HCT116 (cell line): ENCODE data around the gene PTX3. TPM values are rescaled to one million over a fixed set of nuclear protein-coding genes. Genes with fewer than 3 reads are reported as not detected.

ENCODE experiments used
- ATAC-seq: fragments of 200-7000 bp; cut with Tn5 transposase; 2 replicates; pipeline ENCODE4 v1.9.1; 2020; ENCODE audit warnings: mild to moderate bottlenecking, moderate library complexity
- BruUV-seq: library from RNA; stranded (reverse); fragments of 400-500 nt; replicated peaks from 2 replicates; lab custom pipeline; 2021; lab: Mats Ljungman, UMichigan
- CTCF ChIA-PET: fragments of 300-600 bp; sonication (Branson Sonifier 250); formaldehyde crosslinking; loops from one replicate; lab custom pipeline; 2021; ENCODE audit warnings: antibody characterized with exemption; lab: Charles Lee
- POLR2A ChIA-PET: fragments of 300-600, 350-600 bp; sonication (Branson Sonifier 250); formaldehyde crosslinking; loops from one replicate; lab custom pipeline; 2021; ENCODE audit warnings: antibody characterized with exemption; lab: Charles Lee
- RAD21 ChIA-PET, 2 experiments: fragments of 300-600 bp; sonication (Branson Sonifier 250); formaldehyde crosslinking; loops; one replicate each; lab custom pipeline; 2023; ENCODE audit warnings: low total read pairs in 2 of 2; ENCODE audit not compliant: uncharacterized antibody in 2 of 2, unreplicated experiment in 2 of 2, low non-redundant PET in 1 of 2; lab: Charles Lee
- DNase-seq: peaks from one replicate; pipeline ENCODE4 v3.0.0-alpha.2; 2010; ENCODE audit warnings: low read depth, low spot score
- H2AFZ ChIP-seq: fragments of 200-600 bp; shearing (Covaris generic), sonication (generic); 2 replicates; pipeline ENCODE4 v1.6.1; 2017; ENCODE audit warnings: low read depth, mixed run types, mixed read lengths, antibody characterized with exemption, low read length; ENCODE audit not compliant: poor library complexity, severe bottlenecking
- H3K27ac ChIP-seq: 2 replicates; pipeline ENCODE4 v1.5.1; 2012; ENCODE audit warnings: low read depth, low read length
- H3K27me3 ChIP-seq: fragments of 200-600 bp; sonication (generic); 2 replicates; pipeline ENCODE4 v1.6.1; 2016; ENCODE audit warnings: mixed run types, low read length, mixed read lengths; ENCODE audit not compliant: insufficient read depth
- H3K36me3 ChIP-seq, 2 experiments: fragments of 200-500 bp in 1 of 2; fragments of 200-600 bp in 1 of 2; sonication (Bioruptor generic) in 1 of 2; sonication (generic) in 1 of 2; 2 replicates each; pipeline versions ENCODE4 v1.5.1 to v1.6.1; 2014 to 2016; ENCODE audit warnings: low read length in 2 of 2, inconsistent platforms in 1 of 2, mixed read lengths in 1 of 2, mixed run types in 1 of 2; ENCODE audit not compliant: insufficient read depth in 2 of 2, control insufficient read depth in 1 of 2
- H3K4me1 ChIP-seq, 2 experiments: fragments of 200-600 bp in 1 of 2; sonication (generic) in 1 of 2; 2 replicates each; pipeline versions ENCODE4 v1.5.1 to v1.6.1; 2012 to 2017; ENCODE audit warnings: low read length in 2 of 2, inconsistent platforms in 1 of 2, mild to moderate bottlenecking in 1 of 2, mixed read lengths in 1 of 2, mixed run types in 1 of 2, moderate library complexity in 1 of 2; ENCODE audit not compliant: insufficient read depth in 2 of 2, control insufficient read depth in 1 of 2
- H3K4me2 ChIP-seq: fragments of 200-600 bp; sonication (generic); 2 replicates; pipeline ENCODE4 v1.6.1; 2017; ENCODE audit warnings: mixed run types, low read length, mixed read lengths
- H3K4me3 ChIP-seq, 2 experiments: fragments of 200-600 bp in 1 of 2; sonication (generic) in 1 of 2; replicated peaks in 1 of 2; 2 replicates each; pipeline ENCODE4 v1.5.1; 2011 to 2016; ENCODE audit warnings: low read length in 2 of 2, control low read depth in 1 of 2, low read depth in 1 of 2, mild to moderate bottlenecking in 1 of 2, mixed read lengths in 1 of 2, mixed run types in 1 of 2
- H3K79me2 ChIP-seq: fragments of 200-600 bp; sonication (generic); 2 replicates; pipeline ENCODE4 v1.6.1; 2017; ENCODE audit warnings: mild to moderate bottlenecking, mixed run types, low read length, moderate library complexity, mixed read lengths; ENCODE audit not compliant: insufficient read depth
- H3K9ac ChIP-seq: fragments of 200-600 bp; sonication (generic); 2 replicates; pipeline ENCODE4 v1.6.1; 2016; ENCODE audit warnings: low read length, mixed read lengths
- H3K9me2 ChIP-seq: fragments of 200-600 bp; sonication (generic), shearing (Covaris generic); 2 replicates; pipeline ENCODE4 v1.6.1; 2017; ENCODE audit warnings: mixed run types, mild to moderate bottlenecking, moderate library complexity; ENCODE audit not compliant: insufficient read depth
- H3K9me3 ChIP-seq, 2 experiments: fragments of 200-500 bp in 1 of 2; fragments of 200-600 bp in 1 of 2; sonication (Bioruptor generic) in 1 of 2; sonication (generic) in 1 of 2; 2 replicates each; pipeline ENCODE4 v1.6.1; 2014 to 2017; ENCODE audit warnings: low read length in 2 of 2, mixed read lengths in 2 of 2, inconsistent platforms in 1 of 2, low read depth in 1 of 2, mild to moderate bottlenecking in 1 of 2, mixed run types in 1 of 2, moderate library complexity in 1 of 2; ENCODE audit not compliant: control insufficient read depth in 1 of 2, insufficient read depth in 1 of 2
- H4K20me1 ChIP-seq: fragments of 200-600 bp; sonication (generic), shearing (Covaris generic); 2 replicates; pipeline ENCODE4 v1.6.1; 2017; ENCODE audit warnings: mixed run types, mild to moderate bottlenecking, moderate library complexity; ENCODE audit not compliant: insufficient read depth
- CBX3 ChIP-seq: IDR thresholded peaks from 2 replicates; pipeline ENCODE4 v1.6.1; 2012; ENCODE audit warnings: low read depth
- CEBPB ChIP-seq: IDR thresholded peaks from 2 replicates; pipeline ENCODE4 v1.6.1; 2012; ENCODE audit warnings: low read depth
- EZH2 ChIP-seq: fragments of 200-600 bp; sonication (generic); IDR thresholded peaks from 2 replicates; pipeline ENCODE4 v1.6.1; 2017; ENCODE audit warnings: antibody characterized with exemption, mixed run types
- EZH2phosphoT487 ChIP-seq: fragments of 200-600 bp; IDR thresholded peaks from 2 replicates; pipeline ENCODE4 v1.6.1; 2018; ENCODE audit warnings: antibody characterized with exemption, borderline replicate concordance
- FOSL1 ChIP-seq: IDR thresholded peaks from 2 replicates; pipeline ENCODE4 v1.6.1; 2012; ENCODE audit warnings: low read depth
- POLR2A ChIP-seq: IDR thresholded peaks from 2 replicates; pipeline ENCODE4 v1.7.0; 2011; ENCODE audit warnings: borderline replicate concordance; ENCODE audit not compliant: insufficient read depth, insufficient read length; ENCODE audit errors: extremely low read depth
- POLR2AphosphoS5 ChIP-seq: IDR thresholded peaks from 2 replicates; pipeline ENCODE4 v1.6.1; 2011; ENCODE audit warnings: mild to moderate bottlenecking, low read depth, low read length, moderate library complexity
- RAD21 ChIP-seq: IDR thresholded peaks from 2 replicates; pipeline ENCODE4 v1.6.1; 2012; ENCODE audit warnings: low read depth, mild to moderate bottlenecking
- SP1 ChIP-seq: IDR thresholded peaks from 2 replicates; pipeline ENCODE4 v1.6.1; 2012; ENCODE audit warnings: low read depth
- TCF7L2 ChIP-seq: IDR thresholded peaks from 2 replicates; pipeline ENCODE4 v1.7.0; 2011; ENCODE audit warnings: borderline replicate concordance, inconsistent platforms; ENCODE audit not compliant: insufficient read depth, insufficient read length; ENCODE audit errors: extremely low read depth
- ZFX ChIP-seq: fragments of 450-650 bp; IDR thresholded peaks from 2 replicates; pipeline ENCODE4 v1.6.1; 2017
- ZNF274 ChIP-seq: fragments of 200-500 bp; sonication (Bioruptor generic); IDR thresholded peaks from 2 replicates; pipeline ENCODE4 v1.6.1; 2014; ENCODE audit warnings: mild to moderate bottlenecking, low read depth, low read length, inconsistent platforms
- intact Hi-C: fragments of 100-400 bp; cut with micrococcal nuclease; formaldehyde crosslinking; loops from 2 replicates; pipeline ENCODE4 v1.10.0; 2022
- total RNA-seq: library from RNA; stranded (reverse); gene quantifications from one replicate; pipeline ENCODE4 v1.2.1, GENCODE V29; 2021; ENCODE audit not compliant: unreplicated experiment
- TF ChIP-seq, protein P1 (sequence below): IDR thresholded peaks from 2 replicates; pipeline ENCODE4 v1.6.1; 2011; ENCODE audit warnings: mild to moderate bottlenecking, low read length, moderate library complexity; ENCODE audit not compliant: insufficient replicate concordance; ENCODE audit errors: extremely low read depth
- TF ChIP-seq, protein P2 (sequence below): IDR thresholded peaks from 2 replicates; pipeline ENCODE4 v1.6.1; 2012
- TF ChIP-seq, protein P3 (sequence below): IDR thresholded peaks from 2 replicates; pipeline ENCODE4 v1.6.1; 2012; ENCODE audit warnings: low read depth
- TF ChIP-seq, protein P4 (sequence below), 3 experiments: fragments of 200-600 bp in 1 of 3; sonication (generic) in 1 of 3; IDR thresholded peaks in 2 of 3; conservative IDR thresholded peaks in 1 of 3; 2 replicates each; pipeline ENCODE4 v1.5.1; 2012 to 2017; ENCODE audit warnings: low read depth in 2 of 3, low read length in 2 of 3, antibody characterized with exemption in 1 of 3, borderline replicate concordance in 1 of 3, control low read depth in 1 of 3, mild to moderate bottlenecking in 1 of 3, mixed read lengths in 1 of 3, mixed run types in 1 of 3, moderate library complexity in 1 of 3; ENCODE audit not compliant: insufficient read depth in 1 of 3
- TF ChIP-seq, protein P5 (sequence below): IDR thresholded peaks from 2 replicates; pipeline ENCODE4 v1.6.1; 2012

Gene PTX3
- total RNA-seq, 1 experiment from 2014 or later = 0.37 TPM

DNA sequence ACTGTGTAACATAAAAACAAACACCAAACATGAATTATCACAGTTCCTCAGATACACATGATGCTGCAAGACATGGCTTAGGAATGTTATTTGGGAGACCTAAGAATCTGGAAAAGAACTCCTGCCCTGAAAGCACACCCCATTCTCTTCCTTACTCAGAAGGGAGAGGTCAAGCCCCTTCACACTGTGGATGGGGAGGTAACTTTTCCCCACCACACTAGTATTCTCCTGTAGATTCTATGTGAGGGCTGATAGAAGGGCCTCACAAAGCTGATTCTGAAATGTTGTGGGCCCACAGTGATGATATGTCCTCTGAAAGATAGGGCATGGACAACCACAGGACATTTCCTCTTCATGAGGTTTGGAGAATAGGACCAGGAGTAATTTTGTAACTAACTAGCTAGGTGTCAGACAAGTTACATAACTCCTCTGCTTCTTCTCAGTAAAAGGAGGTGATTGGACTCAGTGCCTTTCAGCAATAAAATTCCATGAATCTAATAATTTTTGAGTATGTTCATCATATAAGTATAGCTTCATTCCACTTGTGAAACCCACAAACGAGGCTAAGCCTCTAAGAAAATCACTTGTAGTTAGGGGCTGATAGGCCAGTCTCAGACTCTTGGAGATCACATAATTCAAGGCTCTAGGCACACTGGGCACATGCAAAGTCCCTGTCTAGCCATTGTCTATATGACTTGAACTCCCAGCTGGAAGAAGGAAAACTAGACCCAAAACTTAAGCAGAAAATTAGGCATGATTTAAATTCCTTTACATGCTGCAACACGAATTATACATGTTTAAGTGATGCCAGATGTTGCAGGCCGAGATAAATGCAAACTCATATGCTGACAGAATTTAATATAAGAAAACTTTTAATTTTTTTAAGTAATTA, 7.5 kb downstream of the PTX3 start (continued):
- TF ChIP-seq, protein P1, sequence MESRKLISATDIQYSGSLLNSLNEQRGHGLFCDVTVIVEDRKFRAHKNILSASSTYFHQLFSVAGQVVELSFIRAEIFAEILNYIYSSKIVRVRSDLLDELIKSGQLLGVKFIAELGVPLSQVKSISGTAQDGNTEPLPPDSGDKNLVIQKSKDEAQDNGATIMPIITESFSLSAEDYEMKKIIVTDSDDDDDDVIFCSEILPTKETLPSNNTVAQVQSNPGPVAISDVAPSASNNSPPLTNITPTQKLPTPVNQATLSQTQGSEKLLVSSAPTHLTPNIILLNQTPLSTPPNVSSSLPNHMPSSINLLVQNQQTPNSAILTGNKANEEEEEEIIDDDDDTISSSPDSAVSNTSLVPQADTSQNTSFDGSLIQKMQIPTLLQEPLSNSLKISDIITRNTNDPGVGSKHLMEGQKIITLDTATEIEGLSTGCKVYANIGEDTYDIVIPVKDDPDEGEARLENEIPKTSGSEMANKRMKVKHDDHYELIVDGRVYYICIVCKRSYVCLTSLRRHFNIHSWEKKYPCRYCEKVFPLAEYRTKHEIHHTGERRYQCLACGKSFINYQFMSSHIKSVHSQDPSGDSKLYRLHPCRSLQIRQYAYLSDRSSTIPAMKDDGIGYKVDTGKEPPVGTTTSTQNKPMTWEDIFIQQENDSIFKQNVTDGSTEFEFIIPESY = no peak
- TF ChIP-seq, all 23 proteins: peak for 0

DNA sequence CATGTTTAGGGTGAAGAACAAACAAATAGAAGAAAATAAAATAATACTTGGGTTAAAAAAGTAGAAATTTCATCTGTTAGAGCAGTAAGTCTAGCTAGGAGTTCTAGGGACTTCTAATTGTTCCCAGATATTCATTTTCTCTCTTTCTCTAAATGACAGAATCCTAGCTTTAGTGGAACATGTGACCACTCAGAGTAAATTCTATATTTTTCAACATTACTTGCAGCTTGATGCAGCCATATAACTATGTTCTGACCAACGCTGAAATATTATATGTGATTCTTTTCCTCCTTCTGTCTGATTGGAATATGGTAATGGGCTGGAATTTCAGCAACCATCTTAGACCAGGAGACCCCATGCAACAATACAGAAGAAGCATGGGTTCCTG, 8.1 kb downstream of the PTX3 start:
- POLR2A ChIA-PET = no interaction called here
- no peak overlapping the region for H3K4me2 ChIP-seq
- no peaks in the 10 kb centered on the region for H3K9me3 ChIP-seq
- no peak overlapping the region for H3K9ac ChIP-seq
- no peaks in the 10 kb centered on the region for H3K9me2 ChIP-seq
- H4K20me1 ChIP-seq = no peaks in the 10 kb centered on the region
- H3K4me1 ChIP-seq = no peaks in the 10 kb centered on the region
- no peak overlapping the region for H2AFZ ChIP-seq
- no peak overlapping the region for H3K4me3 ChIP-seq
- no peaks in the 10 kb centered on the region for H3K36me3 ChIP-seq
- CTCF ChIA-PET = no interaction called here
- DNase-seq (no peak), ATAC-seq (no peak)
- H3K27me3 ChIP-seq = no peaks in the 10 kb centered on the region
- intact Hi-C loops = no loop called here
- RAD21 ChIA-PET = no interaction called here
- H3K79me2 ChIP-seq = no peaks in the 10 kb centered on the region
- H3K27ac ChIP-seq = no peak overlapping the region
- BruUV-seq = no TSS peak
- TF ChIP-seq CBX3 (no peak), SP1 (no peak), ZNF274 (no peak), POLR2AphosphoS5 (no peak), CEBPB (no peak), TCF7L2 (no peak), RAD21 (no peak), EZH2 (no peak), EZH2phosphoT487 (no peak), POLR2A (no peak), FOSL1 (no peak), ZFX (no peak)
- TF ChIP-seq, protein P2, sequence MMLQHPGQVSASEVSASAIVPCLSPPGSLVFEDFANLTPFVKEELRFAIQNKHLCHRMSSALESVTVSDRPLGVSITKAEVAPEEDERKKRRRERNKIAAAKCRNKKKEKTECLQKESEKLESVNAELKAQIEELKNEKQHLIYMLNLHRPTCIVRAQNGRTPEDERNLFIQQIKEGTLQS = no peak
- TF ChIP-seq, protein P3, sequence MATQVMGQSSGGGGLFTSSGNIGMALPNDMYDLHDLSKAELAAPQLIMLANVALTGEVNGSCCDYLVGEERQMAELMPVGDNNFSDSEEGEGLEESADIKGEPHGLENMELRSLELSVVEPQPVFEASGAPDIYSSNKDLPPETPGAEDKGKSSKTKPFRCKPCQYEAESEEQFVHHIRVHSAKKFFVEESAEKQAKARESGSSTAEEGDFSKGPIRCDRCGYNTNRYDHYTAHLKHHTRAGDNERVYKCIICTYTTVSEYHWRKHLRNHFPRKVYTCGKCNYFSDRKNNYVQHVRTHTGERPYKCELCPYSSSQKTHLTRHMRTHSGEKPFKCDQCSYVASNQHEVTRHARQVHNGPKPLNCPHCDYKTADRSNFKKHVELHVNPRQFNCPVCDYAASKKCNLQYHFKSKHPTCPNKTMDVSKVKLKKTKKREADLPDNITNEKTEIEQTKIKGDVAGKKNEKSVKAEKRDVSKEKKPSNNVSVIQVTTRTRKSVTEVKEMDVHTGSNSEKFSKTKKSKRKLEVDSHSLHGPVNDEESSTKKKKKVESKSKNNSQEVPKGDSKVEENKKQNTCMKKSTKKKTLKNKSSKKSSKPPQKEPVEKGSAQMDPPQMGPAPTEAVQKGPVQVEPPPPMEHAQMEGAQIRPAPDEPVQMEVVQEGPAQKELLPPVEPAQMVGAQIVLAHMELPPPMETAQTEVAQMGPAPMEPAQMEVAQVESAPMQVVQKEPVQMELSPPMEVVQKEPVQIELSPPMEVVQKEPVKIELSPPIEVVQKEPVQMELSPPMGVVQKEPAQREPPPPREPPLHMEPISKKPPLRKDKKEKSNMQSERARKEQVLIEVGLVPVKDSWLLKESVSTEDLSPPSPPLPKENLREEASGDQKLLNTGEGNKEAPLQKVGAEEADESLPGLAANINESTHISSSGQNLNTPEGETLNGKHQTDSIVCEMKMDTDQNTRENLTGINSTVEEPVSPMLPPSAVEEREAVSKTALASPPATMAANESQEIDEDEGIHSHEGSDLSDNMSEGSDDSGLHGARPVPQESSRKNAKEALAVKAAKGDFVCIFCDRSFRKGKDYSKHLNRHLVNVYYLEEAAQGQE = no peak
- TF ChIP-seq, protein P4, sequence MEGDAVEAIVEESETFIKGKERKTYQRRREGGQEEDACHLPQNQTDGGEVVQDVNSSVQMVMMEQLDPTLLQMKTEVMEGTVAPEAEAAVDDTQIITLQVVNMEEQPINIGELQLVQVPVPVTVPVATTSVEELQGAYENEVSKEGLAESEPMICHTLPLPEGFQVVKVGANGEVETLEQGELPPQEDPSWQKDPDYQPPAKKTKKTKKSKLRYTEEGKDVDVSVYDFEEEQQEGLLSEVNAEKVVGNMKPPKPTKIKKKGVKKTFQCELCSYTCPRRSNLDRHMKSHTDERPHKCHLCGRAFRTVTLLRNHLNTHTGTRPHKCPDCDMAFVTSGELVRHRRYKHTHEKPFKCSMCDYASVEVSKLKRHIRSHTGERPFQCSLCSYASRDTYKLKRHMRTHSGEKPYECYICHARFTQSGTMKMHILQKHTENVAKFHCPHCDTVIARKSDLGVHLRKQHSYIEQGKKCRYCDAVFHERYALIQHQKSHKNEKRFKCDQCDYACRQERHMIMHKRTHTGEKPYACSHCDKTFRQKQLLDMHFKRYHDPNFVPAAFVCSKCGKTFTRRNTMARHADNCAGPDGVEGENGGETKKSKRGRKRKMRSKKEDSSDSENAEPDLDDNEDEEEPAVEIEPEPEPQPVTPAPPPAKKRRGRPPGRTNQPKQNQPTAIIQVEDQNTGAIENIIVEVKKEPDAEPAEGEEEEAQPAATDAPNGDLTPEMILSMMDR (IDR thresholded peaks at IDR 0.05 in 2 of 3, conservative IDR thresholded peaks at IDR 0.05 in 1 of 3; ENCODE audit: borderline replicate concordance in 1 of 3, insufficient read depth in 1 of 3, low read depth in 2 of 3, low read length in 2 of 3) = no peak
- TF ChIP-seq, protein P5, sequence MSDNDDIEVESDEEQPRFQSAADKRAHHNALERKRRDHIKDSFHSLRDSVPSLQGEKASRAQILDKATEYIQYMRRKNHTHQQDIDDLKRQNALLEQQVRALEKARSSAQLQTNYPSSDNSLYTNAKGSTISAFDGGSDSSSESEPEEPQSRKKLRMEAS = no peak
